Small intestine (tissue), 7 donors: ENCODE data around the gene TXNRD2. TPM values are rescaled to one million over a fixed set of nuclear protein-coding genes. Genes with fewer than 3 reads are reported as not detected.

Source experiments
- DNase-seq, 2 donors: peaks; one replicate each; pipeline versions ENCODE4 v3.0.0 to v3.0.0-alpha.2; 2013
- FAIRE-seq: peaks from 2 replicates; lab custom pipeline; 2012; peaks lifted over from hg19 to GRCh38; lab: Jason Lieb, UNC
- H3K27ac ChIP-seq, 3 donors: one replicate each; pipeline ENCODE4 v1.5.1; 2013; ENCODE audit warnings: low read length in 2 of 3, mild to moderate bottlenecking in 2 of 3, control low read depth in 1 of 3, inconsistent platforms in 1 of 3, low read depth in 1 of 3, moderate library complexity in 1 of 3
- H3K27me3 ChIP-seq, 3 donors: one replicate each; pipeline ENCODE4 v1.6.1; 2013; ENCODE audit warnings: low read length in 3 of 3, inconsistent platforms in 1 of 3; ENCODE audit not compliant: control insufficient read depth in 3 of 3, insufficient read depth in 3 of 3
- H3K36me3 ChIP-seq, 3 donors: one replicate each; pipeline ENCODE4 v1.6.1; 2013; ENCODE audit warnings: low read length in 3 of 3, inconsistent platforms in 1 of 3, low read depth in 1 of 3, mild to moderate bottlenecking in 1 of 3, moderate library complexity in 1 of 3; ENCODE audit not compliant: control insufficient read depth in 3 of 3, insufficient read depth in 2 of 3
- H3K4me1 ChIP-seq, 3 donors: one replicate each; pipeline ENCODE4 v1.6.1; 2013; ENCODE audit warnings: low read length in 2 of 3, inconsistent platforms in 1 of 3, low read depth in 1 of 3, mild to moderate bottlenecking in 1 of 3, moderate library complexity in 1 of 3; ENCODE audit not compliant: control insufficient read depth in 3 of 3, insufficient read depth in 2 of 3
- H3K4me3 ChIP-seq, 3 donors: one replicate each; pipeline ENCODE4 v1.5.1; 2013; ENCODE audit warnings: low read length in 3 of 3, control low read depth in 1 of 3, inconsistent platforms in 1 of 3, low read depth in 1 of 3, mild to moderate bottlenecking in 1 of 3, moderate library complexity in 1 of 3
- H3K9me3 ChIP-seq, 2 donors: one replicate each; pipeline ENCODE4 v1.6.1; 2013; ENCODE audit warnings: low read depth in 1 of 2, low read length in 1 of 2; ENCODE audit not compliant: control insufficient read depth in 2 of 2, insufficient read depth in 1 of 2
- WGBS, 3 donors: extraction: QIAGEN DNeasy Blood & Tissue Kit; methylation state at CpG; one replicate each; pipeline ENCODE4 v1.1.7; 2013; 5-methylcytosine and 5-hydroxymethylcytosine counted together
- polyA plus RNA-seq, 4 donors: library from polyadenylated mRNA; stranded (reverse) in 3 of 4; unstranded in 1 of 4; fragments of 200-250 nt in 3 of 4; fragments of 120-200 nt in 1 of 4; gene quantifications; one replicate each; pipeline versions ENCODE4 v1.2.1 to v1.2.3, GENCODE V29; 2013
- donor health status: healthy with polysubstance abuse.
- donor health status: control.
- donor health status: control.
- donor health status: Bipolar disorder and iron deficiency.
- donor health status: healthy.

TXNRD2 gene
- polyA plus RNA-seq, 4 donors = 16.8 to 43.8 (median 29.5) TPM

DNA sequence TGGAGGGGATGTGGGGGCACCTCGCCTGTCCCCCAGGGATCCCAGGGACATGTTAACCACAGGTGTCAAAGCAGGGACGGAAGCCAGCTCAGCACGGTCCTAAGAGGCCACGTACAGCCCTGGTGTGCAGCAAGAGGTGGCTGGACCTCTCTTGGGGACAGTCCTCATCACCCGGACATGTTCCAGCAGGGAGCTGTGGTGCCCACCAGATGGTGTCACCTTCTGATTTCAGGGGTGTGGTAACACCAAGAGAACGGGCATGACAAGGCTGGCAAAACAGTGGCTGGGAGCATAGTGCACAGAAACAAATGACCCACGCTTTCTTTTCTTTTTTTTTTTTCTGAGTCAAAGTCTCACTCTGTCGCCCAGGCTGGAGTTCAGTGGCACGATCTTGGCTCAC is 25.6 kb downstream of the TXNRD2 start:
- DNase-seq = peak in 1 of 2 donors; percentile 21
- Histone ChIP-seq H3K27ac (no peak overlapping the region), H3K9me3 (peaks cover 0 to 6% of the 10 kb centered on the region in 2 donors), H3K36me3 (peaks cover 4 to 82% (median 14%) of the 10 kb centered on the region in 3 donors), H3K4me1 (no peaks in the 10 kb centered on the region), H3K27me3 (no peaks in the 10 kb centered on the region), H3K4me3 (no peak overlapping the region)
- no peak for FAIRE-seq
- WGBS, 3 donors = 63 to 88% (median 68%) methylated on average over 9 of the region's 9 CpGs

DNA sequence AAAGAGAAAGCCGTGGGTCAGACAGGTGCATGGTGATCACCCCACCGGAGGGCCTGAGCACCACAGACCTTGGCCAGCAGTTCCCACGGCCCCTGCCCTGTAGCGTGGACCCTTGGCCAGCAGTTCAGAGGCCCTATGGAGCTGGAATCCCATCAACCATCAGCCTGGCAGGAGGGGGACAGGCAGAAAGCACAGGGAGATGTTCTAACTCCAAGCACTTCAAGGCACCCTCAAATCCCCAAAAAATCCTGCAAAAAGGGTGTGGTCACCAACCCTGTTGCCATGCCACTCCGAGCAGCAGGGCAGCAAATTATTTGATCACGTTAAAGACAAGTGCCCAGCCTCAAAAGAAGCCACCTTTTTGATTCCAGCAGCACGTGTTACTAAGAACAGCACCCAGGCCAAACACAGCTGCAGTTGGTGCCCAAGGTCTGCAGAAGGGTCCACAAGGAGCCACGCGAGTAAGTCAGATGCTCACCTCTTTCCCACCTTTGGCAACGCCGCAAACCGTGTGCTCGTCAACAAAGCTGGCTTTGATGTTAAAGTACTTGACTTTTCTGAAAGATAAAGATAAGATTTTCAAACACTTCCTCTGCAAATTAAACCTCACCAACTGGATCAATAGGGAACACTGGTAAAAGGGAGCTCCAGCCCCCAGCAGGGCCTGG is 26.2 kb downstream of the TXNRD2 start:
- DNase-seq = no peak
- Histone ChIP-seq H3K4me3 (no peak overlapping the region), H3K4me1 (no peaks in the 10 kb centered on the region), H3K27ac (no peak overlapping the region), H3K36me3 (peaks cover 4 to 85% (median 15%) of the 10 kb centered on the region in 3 donors), H3K27me3 (no peaks in the 10 kb centered on the region), H3K9me3 (peaks cover 0 to 6% of the 10 kb centered on the region in 2 donors)
- FAIRE-seq = no peak
- 82 to 85% (median 83%) methylated on average over 13 of the region's 13 CpGs for WGBS, 3 donors

DNA sequence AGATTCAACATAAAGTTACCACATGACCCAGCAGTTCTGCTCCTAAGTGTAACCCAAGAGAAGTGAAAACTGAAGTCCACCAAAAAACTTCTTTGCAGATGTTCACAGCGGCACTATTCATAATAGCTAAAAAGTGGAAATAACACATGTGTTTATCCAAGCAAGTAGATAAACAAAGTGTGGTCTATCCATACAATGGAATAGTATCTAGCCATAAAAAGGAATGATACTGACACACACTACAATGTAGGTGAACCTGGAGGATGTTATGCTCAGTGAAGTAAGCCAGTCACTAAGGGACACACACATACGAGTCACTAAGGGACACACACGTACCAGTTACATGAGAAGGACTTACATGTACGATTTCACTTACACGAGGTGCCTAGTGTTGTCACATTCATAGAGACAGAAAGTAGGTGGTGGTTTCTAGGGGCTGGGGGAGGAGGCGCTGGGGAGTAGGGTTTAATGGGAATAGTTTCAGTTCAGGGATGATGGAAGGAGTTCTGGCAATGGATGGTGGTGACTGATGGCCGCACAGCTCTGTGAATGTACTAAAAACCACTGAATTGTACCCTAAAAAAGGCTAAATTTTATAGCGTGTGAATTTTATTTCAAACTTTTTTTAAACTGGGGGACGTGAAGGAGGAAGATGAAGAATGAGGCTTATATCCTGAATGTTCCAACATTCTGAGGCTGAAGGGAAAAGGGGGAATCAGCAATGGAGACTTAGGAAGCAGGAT is 27.2 kb downstream of the TXNRD2 start:
- H3K9me3 ChIP-seq = peaks cover 0 to 6% of the 10 kb centered on the region in 2 donors
- no peak overlapping the region for H3K4me3 ChIP-seq
- no peaks in the 10 kb centered on the region for H3K4me1 ChIP-seq
- no peak for DNase-seq
- no peak overlapping the region for H3K27ac ChIP-seq
- H3K27me3 ChIP-seq = no peaks in the 10 kb centered on the region
- WGBS, 3 donors = 91 to 94% (median 93%) methylated on average over 9 of the region's 9 CpGs
- FAIRE-seq = no peak
- peaks cover 4 to 80% (median 16%) of the 10 kb centered on the region in 3 donors for H3K36me3 ChIP-seq

DNA sequence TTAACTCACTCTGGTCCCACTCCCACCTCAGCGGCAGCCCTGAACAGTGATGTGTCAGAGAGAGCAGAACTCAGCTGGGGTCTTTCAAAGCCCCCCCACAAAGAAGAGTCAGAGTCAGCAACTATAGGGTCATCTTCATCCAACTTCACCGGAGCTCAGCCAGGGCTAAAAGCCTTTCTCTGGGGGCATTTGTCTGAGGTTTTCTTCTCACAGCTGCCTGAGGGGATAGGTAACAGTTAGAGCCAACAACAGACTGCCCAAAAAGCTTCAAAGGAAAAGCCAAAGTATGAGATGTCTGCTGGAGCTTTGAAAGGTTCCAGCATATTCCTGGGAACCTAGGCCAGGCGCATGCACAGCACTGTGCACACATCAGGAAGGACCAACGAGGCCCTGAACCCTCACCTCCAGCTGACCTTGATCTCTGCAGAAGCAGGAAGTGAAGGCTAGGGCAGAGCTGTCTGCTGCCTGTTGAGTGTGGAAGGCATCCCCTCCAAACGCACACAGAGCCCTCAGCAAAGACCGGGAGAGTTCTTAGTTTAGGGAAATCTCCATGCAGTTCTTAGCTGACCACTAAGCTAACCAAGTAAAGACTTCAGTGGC is 28.2 kb downstream of the TXNRD2 start:
- FAIRE-seq (no peak), DNase-seq (no peak)
- 89% methylated on average over 6 of the region's 6 CpGs for WGBS, 3 donors
- Histone ChIP-seq H3K4me3 (no peak overlapping the region), H3K4me1 (no peaks in the 10 kb centered on the region), H3K9me3 (peaks cover 0 to 6% of the 10 kb centered on the region in 2 donors), H3K27ac (no peak overlapping the region), H3K36me3 (peaks cover 4 to 74% (median 16%) of the 10 kb centered on the region in 3 donors), H3K27me3 (no peaks in the 10 kb centered on the region)

DNA sequence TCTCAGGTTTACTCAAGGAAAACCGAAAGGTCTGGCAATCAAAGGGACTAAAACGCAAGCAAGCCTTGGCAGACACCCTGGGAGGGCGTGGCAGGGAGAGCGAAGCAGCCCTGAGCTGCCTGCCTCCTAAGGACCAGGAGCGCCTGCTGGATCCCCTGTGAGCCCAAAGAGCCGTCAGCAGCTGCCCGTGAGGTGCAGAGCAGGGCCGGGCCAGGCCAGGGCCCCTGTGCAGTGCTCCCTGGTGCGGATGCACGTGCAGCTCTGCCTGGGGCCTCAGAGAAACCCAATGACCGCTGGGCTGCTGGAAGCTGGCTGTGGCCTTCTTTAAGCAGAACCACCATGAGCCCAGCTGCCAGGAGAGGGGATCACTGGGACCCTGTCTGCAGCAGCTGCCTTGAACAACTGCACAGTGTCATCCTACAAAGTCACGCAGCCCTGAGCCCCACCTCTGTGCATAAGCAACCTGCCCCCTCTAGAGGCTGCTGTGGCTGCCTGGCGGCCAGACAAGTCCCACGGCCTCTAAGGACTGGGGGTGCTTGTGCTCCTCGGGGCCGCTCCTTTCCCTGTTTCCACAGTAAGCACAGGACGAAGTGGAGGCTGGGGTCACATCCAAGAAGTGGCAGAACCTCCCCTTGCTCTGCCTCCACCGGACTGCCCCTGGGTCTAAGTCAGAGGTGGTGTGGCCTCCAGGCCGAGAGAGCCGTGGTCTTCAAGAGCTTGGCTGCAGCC is 29.2 kb downstream of the TXNRD2 start:
- no peak for DNase-seq
- FAIRE-seq = no peak
- H3K4me3 ChIP-seq = no peak overlapping the region
- H3K27ac ChIP-seq = no peak overlapping the region
- peaks cover 0 to 6% of the 10 kb centered on the region in 2 donors for H3K9me3 ChIP-seq
- H3K4me1 ChIP-seq = no peaks in the 10 kb centered on the region
- no peaks in the 10 kb centered on the region for H3K27me3 ChIP-seq
- H3K36me3 ChIP-seq = peaks cover 4 to 70% (median 14%) of the 10 kb centered on the region in 3 donors
- WGBS, 3 donors = 72 to 83% (median 81%) methylated on average over 20 of the region's 20 CpGs

DNA sequence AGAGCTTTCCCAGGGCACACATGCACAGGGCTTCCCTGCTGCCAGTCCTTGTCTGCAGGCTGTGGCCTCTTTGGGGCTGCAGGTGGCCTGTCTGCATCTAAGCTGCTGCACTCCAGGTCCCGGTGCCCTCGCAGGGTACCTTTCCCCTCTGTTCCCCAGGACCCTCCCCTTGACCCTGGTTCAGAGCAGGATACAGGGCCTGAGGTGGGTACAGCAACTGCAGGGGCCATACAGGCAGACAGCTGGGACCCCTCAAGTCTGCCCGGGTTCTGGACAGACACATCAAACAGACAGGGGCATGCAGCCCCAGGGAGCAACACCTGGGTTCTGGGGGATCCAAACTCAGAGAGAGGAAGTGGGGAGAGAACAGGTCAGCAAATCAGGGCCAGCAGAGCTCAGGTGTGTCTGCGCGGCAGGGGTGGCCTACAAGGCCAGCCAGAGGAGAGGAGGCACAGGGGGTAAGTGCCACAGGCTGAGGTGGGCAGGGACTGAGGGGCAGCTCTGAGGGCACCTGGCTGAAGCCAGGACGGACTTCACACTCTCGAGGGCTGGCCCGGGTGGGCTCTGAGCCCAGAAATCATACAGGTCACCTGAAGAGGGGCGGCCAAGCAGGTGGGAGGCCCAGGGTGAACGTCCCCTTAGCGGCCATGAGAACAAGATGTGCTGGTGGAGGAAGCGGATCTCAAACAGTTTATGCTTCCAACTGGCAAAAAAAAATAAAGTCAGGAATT is 29.9 kb downstream of the TXNRD2 start:
- FAIRE-seq = no peak
- peaks cover 0 to 6% of the 10 kb centered on the region in 2 donors for H3K9me3 ChIP-seq
- no peak for DNase-seq
- H3K27ac ChIP-seq = no peak overlapping the region
- peaks cover 4 to 62% (median 12%) of the 10 kb centered on the region in 3 donors for H3K36me3 ChIP-seq
- H3K4me1 ChIP-seq = no peaks in the 10 kb centered on the region
- no peaks in the 10 kb centered on the region for H3K27me3 ChIP-seq
- no peak overlapping the region for H3K4me3 ChIP-seq
- 87 to 92% (median 89%) methylated on average over 12 of the region's 12 CpGs for WGBS, 3 donors

DNA sequence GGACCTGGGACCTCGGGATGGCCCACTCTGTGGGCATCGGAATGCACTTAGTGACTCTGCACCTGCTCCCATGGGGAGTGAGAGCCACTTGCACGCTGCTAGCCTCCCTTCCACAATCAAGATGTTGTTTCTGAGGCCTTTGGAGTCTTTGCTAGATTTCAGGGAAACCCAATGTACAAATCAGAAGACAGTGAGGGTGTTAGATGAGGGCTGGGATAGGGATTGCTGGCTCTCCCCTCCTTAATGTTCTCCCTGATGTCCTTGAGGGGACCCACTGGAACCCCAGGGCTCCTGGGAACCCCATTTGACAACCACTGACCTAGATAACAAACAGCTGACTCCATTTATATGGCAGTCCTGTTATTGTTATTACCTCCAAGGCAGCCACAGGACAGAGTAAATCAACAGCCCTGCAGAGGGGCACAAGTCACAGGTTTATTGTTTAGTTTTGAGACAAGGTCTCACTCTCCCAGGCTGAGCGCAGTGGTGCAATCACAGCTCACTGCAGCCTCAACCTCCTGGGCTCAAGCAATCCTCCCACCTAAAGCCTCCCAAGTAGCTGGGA is 31.4 kb downstream of the TXNRD2 start:
- Histone ChIP-seq H3K36me3 (peaks cover 4 to 62% (median 12%) of the 10 kb centered on the region in 3 donors), H3K9me3 (peaks cover 0 to 6% of the 10 kb centered on the region in 2 donors), H3K4me3 (no peak overlapping the region), H3K27ac (no peak overlapping the region), H3K27me3 (no peaks in the 10 kb centered on the region), H3K4me1 (no peaks in the 10 kb centered on the region)
- WGBS, 3 donors = 29 to 35% (median 31%) methylated on average over 4 of the region's 4 CpGs
- FAIRE-seq = no peak
- no peak for DNase-seq
